LNCAP (cell line): ENCODE results near the gene LTBP1.

Experiments used
- TF ChIP-seq, protein P1 (sequence below): fragments of 450-650 bp; IDR thresholded peaks from 2 replicates; pipeline ENCODE4 v1.5.1; 2017; ENCODE audit warnings: mild to moderate bottlenecking

The LTBP1 gene

DNA sequence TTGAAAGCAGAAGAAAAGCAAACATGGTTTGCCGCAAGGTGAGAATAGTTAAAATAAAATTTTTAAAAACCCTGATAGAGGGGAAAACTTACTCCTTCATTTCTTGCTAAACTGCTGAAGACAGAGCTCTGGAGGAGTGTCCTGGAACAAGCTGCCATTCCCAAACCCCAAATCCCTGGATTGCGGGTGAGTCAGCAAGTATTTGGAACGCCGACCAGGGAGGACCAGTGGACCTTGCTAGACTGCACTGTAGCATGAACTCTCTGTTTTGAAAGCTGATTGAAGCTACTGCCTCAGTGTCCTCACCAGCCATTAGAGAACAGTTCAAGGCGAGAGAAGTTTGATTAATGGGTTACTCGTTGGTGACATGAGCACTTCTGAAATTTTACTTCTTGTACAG lies 430.3 kb downstream of the LTBP1 start:
- TF ChIP-seq, protein P1, sequence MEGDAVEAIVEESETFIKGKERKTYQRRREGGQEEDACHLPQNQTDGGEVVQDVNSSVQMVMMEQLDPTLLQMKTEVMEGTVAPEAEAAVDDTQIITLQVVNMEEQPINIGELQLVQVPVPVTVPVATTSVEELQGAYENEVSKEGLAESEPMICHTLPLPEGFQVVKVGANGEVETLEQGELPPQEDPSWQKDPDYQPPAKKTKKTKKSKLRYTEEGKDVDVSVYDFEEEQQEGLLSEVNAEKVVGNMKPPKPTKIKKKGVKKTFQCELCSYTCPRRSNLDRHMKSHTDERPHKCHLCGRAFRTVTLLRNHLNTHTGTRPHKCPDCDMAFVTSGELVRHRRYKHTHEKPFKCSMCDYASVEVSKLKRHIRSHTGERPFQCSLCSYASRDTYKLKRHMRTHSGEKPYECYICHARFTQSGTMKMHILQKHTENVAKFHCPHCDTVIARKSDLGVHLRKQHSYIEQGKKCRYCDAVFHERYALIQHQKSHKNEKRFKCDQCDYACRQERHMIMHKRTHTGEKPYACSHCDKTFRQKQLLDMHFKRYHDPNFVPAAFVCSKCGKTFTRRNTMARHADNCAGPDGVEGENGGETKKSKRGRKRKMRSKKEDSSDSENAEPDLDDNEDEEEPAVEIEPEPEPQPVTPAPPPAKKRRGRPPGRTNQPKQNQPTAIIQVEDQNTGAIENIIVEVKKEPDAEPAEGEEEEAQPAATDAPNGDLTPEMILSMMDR = no peak

DNA sequence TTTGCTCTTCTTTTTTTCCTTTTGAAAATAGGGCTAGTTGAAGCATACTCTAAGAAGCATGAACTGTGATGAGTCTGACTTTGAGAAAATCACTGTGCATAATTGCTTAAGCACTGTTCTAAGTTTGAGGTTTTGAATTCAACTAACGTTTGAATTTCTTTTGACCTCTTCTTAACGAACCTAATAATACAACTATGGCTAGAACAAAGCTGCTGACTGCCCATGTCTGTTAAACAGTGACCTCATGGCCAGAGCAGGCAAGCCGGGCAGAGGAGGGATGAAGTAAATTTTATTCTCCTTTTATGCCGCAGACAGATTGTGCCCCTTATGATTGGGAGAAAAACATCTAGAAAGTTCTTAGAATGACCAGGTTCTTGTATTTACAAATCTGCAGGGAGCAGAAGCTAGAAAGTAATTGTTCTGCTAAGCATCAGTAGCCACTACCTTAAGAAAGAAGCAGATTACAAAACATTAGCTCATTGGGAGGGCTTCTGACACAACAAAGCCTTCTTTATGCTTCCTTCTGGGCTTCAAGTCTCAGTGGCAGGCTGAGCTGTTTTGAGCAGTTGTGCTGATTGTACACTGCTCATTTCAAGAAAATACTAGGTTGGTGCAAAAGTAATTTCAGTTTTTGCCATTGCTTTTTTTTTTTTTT lies 431.9 kb downstream of the LTBP1 start:
- TF ChIP-seq, protein P1 = no peak

DNA sequence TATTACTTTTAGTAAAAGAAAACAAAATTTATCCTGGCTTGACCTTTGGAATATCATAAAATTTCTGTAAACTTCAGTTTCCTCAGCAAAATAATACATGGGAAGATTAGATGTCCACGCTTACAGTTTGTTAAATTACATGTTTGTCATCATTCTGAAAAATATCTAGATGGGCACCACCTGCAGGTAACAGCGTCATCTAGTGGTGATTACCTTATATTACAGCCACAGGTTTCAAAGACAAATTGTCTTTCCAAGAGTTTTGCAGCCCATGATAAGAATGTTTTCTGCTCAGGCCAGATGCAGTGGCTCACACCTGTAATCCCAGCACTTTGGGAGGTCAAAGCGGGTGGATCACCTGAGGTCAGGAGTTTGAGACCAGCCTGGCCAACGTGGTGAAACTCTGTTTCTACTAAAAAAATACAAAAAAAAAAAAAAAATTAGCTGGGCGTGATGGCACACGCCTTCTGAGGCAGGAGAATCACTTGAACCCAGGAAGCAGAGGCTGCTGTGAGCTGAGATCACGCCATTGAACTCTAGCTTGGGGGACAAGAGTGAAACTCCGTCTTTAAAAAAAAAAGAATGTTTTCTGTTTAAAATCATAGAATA lies 433.4 kb downstream of the LTBP1 start:
- TF ChIP-seq, protein P1 = peak; percentile 66

DNA sequence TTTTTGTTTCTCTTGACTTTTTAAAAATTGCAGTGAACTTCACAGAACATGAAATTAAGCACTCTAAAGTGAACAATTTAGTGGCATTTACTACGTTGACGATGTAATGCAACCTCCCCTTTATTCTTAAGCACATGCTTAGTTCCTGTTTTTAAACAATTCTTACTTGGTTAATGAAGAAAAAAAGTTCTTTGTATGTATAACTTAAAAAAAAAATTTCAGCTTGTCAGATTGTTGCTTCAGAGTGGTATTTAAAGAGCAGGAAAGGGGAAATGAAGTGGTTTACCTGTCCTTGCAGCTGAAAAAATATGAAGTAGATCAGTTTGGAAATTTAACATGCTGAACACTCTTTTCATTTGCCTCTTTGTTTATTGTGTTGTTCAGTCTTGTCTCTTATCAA lies 434.0 kb downstream of the LTBP1 start:
- TF ChIP-seq, protein P1 = no peak

DNA sequence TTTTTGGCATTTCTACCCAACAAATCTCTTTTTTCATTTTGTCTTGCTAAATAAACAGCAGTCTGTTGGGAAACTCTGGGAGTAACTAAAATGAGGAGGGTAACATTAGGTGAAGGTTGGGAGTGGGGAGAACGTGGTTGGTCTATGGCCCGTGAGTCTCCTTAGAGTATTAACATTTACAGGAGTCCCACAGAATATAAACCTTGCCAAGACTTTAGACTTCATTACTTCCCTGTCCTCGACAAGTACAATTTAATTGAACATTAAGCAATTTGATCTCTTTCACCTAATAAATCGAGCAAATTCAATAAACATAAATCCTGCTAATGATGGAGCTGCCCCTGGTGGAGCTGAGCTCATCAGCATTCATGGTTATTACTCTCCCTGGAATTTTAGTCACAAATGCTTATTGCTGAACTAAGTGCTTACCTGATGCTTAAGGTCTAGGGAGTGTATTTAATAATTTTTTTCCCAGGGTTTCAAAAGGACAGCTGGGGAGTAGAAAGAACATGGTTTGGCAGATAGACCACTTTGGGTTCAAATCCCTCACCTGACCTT lies 434.6 kb downstream of the LTBP1 start:
- TF ChIP-seq, protein P1 = no peak

DNA sequence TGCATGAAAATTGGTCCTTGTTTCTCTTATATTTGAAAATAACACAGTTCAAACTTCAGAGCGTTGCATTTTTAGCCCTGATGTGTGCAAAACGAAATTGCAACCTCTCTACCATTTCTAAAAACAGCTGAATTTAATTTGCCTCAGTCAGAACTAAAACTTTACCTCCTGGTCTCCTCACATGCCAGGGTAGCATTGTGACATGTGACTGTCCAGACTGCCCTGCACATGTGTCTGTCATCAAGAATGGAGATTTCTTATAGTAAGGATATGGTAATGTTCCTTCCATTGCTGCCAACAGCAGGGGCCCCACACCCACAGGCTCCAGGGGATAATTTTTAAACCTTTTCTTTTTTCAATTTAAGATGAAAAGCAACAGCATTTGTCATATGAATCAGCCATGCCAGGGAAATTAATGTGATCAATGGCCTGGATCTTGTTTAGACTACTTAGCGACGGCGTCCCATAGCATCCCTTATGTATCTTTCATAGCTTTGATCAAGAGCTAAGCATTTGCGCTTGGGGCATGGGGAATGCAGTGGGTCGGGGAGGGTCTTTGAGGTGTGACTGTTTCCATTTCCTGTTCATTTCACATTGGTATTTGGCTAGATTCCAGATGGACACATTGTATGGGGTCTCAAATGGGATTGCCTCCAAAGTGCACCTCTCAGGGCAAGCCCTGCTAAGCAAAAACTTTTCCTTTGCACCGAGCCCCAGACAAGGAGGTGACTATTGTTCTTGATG lies 437.3 kb downstream of the LTBP1 start:
- TF ChIP-seq, protein P1 = no peak

DNA sequence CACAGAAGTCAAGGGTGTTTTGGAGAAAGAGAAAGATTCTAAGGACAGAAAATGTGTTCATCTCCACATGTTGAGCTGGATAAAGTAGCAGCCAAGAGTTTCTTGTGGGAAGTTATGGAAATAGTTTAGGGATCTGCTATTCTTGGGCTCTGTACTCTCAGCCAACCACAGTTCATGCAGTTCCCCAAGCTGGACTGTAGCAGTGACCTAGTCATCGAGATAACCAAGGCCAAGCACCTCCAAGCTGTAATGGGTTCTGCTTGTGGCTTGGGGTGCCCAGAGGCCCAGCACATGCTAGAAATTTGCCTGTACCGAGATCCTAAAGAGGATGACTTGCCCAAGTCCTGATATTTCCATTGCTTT lies 437.8 kb downstream of the LTBP1 start:
- TF ChIP-seq, protein P1 = no peak
